ENCODE results near the gene ADAMTS16. TPM values are rescaled to one million over a fixed set of nuclear protein-coding genes. Genes with fewer than 3 reads are reported as not detected.

ADAMTS16 gene
- total and polyA plus RNA-seq, 2 donors from 2014 or later = 5.6 to 7.5 TPM

DNA sequence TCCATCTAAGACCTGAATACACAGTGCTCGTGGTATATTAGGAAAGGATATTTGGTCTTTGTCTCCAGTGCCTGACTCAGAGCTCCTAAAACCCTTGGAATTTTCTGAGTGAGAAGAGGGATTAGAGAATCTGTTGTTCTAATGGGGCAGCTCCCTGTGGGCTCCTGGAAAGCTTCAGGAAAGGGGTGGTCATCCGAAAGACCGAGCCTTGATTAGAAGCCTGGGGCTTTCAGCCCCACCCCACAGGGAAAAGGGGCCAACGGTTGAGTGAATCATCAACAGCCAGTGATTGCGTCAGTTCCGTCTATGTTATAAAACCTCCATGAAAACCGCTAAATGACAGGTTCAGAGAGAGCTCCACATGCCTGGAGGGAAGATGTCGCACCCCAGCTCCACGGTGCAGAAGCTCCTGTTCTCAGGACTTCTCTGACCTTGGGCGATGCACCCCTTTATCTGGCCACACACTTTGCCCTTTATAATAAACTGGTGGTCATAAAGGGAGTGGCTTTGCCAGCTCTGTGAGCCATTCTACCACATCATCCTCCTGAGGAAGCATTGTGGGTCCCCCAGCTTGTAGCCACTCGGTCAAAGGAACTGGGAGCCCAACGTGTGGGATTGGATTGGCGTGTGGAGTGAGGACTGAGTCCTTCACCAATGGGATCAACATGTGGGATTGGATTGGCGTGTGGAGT, 211.3 kb downstream of the ADAMTS16 start:
- Histone ChIP-seq H3K9me3 (ENCODE audit: control insufficient read depth in 2 of 3, insufficient read depth in 1 of 3, low read length in 3 of 3) (peaks cover 0 to 2% (median 0%) of the 10 kb centered on the region in 3 donors), H3K27me3 (ENCODE audit: control insufficient read depth, insufficient read depth, low read length) (no peaks in the 10 kb centered on the region), H3K9ac (ENCODE audit: low read length in 3 of 3) (no peak overlapping the region), H3K4me3 (ENCODE audit: low read length in 3 of 3) (no peak overlapping the region), H3K27ac (ENCODE audit: low read depth in 2 of 2, low read length in 2 of 2) (no peak overlapping the region), H3K36me3 (ENCODE audit: control insufficient read depth in 2 of 3, insufficient read depth in 3 of 3, low read length in 3 of 3) (no peaks in the 10 kb centered on the region), H3K4me1 (ENCODE audit: control insufficient read depth in 2 of 3, insufficient read depth in 2 of 3, low read depth in 1 of 3, low read length in 3 of 3) (no peaks in the 10 kb centered on the region)
- FAIRE-seq (no peak), DNase-seq (no peak)
- intact Hi-C loops (cut with DNase I) = no loop called here
- TF ChIP-seq, protein P1, sequence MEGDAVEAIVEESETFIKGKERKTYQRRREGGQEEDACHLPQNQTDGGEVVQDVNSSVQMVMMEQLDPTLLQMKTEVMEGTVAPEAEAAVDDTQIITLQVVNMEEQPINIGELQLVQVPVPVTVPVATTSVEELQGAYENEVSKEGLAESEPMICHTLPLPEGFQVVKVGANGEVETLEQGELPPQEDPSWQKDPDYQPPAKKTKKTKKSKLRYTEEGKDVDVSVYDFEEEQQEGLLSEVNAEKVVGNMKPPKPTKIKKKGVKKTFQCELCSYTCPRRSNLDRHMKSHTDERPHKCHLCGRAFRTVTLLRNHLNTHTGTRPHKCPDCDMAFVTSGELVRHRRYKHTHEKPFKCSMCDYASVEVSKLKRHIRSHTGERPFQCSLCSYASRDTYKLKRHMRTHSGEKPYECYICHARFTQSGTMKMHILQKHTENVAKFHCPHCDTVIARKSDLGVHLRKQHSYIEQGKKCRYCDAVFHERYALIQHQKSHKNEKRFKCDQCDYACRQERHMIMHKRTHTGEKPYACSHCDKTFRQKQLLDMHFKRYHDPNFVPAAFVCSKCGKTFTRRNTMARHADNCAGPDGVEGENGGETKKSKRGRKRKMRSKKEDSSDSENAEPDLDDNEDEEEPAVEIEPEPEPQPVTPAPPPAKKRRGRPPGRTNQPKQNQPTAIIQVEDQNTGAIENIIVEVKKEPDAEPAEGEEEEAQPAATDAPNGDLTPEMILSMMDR (IDR thresholded peaks at IDR 0.05; ENCODE audit: borderline replicate concordance, extremely low read depth, insufficient read depth) = no peak

- Histone ChIP-seq H3K36me3 (ENCODE audit: control insufficient read depth in 2 of 3, insufficient read depth in 3 of 3, low read length in 3 of 3) (no peaks in the 10 kb centered on the region), H3K4me3 (ENCODE audit: low read length in 3 of 3) (no peak overlapping the region), H3K4me1 (ENCODE audit: control insufficient read depth in 2 of 3, insufficient read depth in 2 of 3, low read depth in 1 of 3, low read length in 3 of 3) (no peaks in the 10 kb centered on the region), H3K9ac (ENCODE audit: low read length in 3 of 3) (no peak overlapping the region), H3K9me3 (ENCODE audit: control insufficient read depth in 2 of 3, insufficient read depth in 1 of 3, low read length in 3 of 3) (peaks cover 0 to 2% (median 0%) of the 10 kb centered on the region in 3 donors), H3K27me3 (ENCODE audit: control insufficient read depth, insufficient read depth, low read length) (no peaks in the 10 kb centered on the region), H3K27ac (ENCODE audit: low read depth in 2 of 2, low read length in 2 of 2) (no peak overlapping the region)
- FAIRE-seq (no peak), DNase-seq (no peak)
- TF ChIP-seq, protein P1 (IDR thresholded peaks at IDR 0.05; ENCODE audit: borderline replicate concordance, extremely low read depth, insufficient read depth) = no peak
- intact Hi-C loops (cut with DNase I) = no loop called here
Observed at GRCh38 chr5:5352675-5353074, 212.5 kb downstream of the ADAMTS16 start.

- DNase-seq (peak in 2 of 5 donors; percentile 28 to 30), FAIRE-seq (no peak)
- no peak overlapping the region for H3K27ac ChIP-seq (ENCODE audit: low read depth in 2 of 2, low read length in 2 of 2)
- no peaks in the 10 kb centered on the region for H3K36me3 ChIP-seq (ENCODE audit: control insufficient read depth in 2 of 3, insufficient read depth in 3 of 3, low read length in 3 of 3)
- H3K9ac ChIP-seq (ENCODE audit: low read length in 3 of 3) = no peak overlapping the region
- H3K9me3 ChIP-seq (ENCODE audit: control insufficient read depth in 2 of 3, insufficient read depth in 1 of 3, low read length in 3 of 3) = peaks cover 0 to 2% (median 0%) of the 10 kb centered on the region in 3 donors
- H3K4me1 ChIP-seq (ENCODE audit: control insufficient read depth in 2 of 3, insufficient read depth in 2 of 3, low read depth in 1 of 3, low read length in 3 of 3) = no peaks in the 10 kb centered on the region
- intact Hi-C loops (cut with DNase I) = no loop called here
- TF ChIP-seq, protein P1 (IDR thresholded peaks at IDR 0.05; ENCODE audit: borderline replicate concordance, extremely low read depth, insufficient read depth) = no peak
- no peaks in the 10 kb centered on the region for H3K27me3 ChIP-seq (ENCODE audit: control insufficient read depth, insufficient read depth, low read length)
- H3K4me3 ChIP-seq (ENCODE audit: low read length in 3 of 3) = no peak overlapping the region
Observed at GRCh38 chr5:5353681-5354080, 213.6 kb downstream of the ADAMTS16 start.
